Measurements from ENCODE around the gene CDC34. TPM values are rescaled to one million over a fixed set of nuclear protein-coding genes. Genes with fewer than 3 reads are reported as not detected.

CDC34 gene
- polyA plus RNA-seq, 2 of the 4 experiments (the other 2 are of a cell fraction) = 37.4 to 62.6 TPM

GRCh38 chr19:508204-509150 is 23.1 kb upstream of the CDC34 start:
- TF ChIP-seq EP300 (IDR thresholded peaks at IDR 0.05) = no peak
- TF ChIP-seq, protein P1, sequence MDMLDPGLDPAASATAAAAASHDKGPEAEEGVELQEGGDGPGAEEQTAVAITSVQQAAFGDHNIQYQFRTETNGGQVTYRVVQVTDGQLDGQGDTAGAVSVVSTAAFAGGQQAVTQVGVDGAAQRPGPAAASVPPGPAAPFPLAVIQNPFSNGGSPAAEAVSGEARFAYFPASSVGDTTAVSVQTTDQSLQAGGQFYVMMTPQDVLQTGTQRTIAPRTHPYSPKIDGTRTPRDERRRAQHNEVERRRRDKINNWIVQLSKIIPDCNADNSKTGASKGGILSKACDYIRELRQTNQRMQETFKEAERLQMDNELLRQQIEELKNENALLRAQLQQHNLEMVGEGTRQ (IDR thresholded peaks at IDR 0.05) = no peak
- no peak for TF ChIP-seq MYC (IDR thresholded peaks at IDR 0.05; ENCODE audit: borderline replicate concordance, low read length)
- TF ChIP-seq MAZ (IDR thresholded peaks at IDR 0.05; ENCODE audit: borderline replicate concordance, low read depth, low read length) = no peak
- TF ChIP-seq GATA3 (IDR thresholded peaks at IDR 0.05; ENCODE audit: borderline replicate concordance) = no peak
- peak overlapping the region; percentile 99 for H3K4me2 ChIP-seq
- ChIA-PET POLR2A (no interaction called here), CTCF (interaction anchor here (2.4 to 3.5 kb wide), 3 partner anchors 13 to 76 kb away, joined by 4 to 17 read pairs (median 16); partner anchors contain the start of genes CDC34 and MADCAM1)
- no peaks in the 10 kb centered on the region for H3K9me3 ChIP-seq
- whole genome bisulfite sequencing (ENCODE audit: missing lambda C conversion rate) = 64% methylated on average over 29 of the region's 32 CpGs
- H3K4me3 ChIP-seq = peak overlapping the region; percentile 99
- peaks cover 4% of the 10 kb centered on the region; the same call in 1 of the 3 replicates for H3K4me1 ChIP-seq
- FAIRE-seq (no peak), DNase-seq (ENCODE audit: low read depth in 1 of 2, low spot score in 1 of 2) (no peak), ATAC-seq (no peak)
- H3K27ac ChIP-seq = peak overlapping the region; percentile 99 to 100

DNA sequence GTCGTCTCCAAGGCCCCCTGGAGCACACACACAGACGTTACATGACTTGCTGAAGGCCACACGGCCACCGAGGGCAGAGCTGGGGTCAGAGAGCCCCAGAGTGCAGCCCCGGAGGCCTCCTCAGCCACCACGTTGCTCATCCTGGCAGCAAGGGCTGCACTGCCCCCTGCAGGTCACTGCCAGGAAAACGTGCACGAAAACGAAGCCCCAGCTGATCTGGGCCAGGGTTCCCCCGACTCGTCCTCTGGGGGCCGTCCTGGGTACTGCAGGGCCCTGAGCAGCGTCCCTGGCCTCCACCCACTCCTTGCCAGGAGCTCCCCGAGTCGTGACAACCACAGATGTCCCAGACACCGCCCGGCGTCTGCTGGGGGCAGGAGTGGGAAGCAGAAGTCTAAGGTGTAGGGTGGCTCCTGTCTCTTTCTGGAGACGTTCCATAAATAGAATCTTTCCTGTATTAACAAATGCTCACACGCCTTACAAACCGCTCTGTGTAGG is 20.9 kb upstream of the CDC34 start:
- Histone ChIP-seq H3K27ac (no peak overlapping the region), H3K4me3 (no peak overlapping the region), H3K9me3 (no peaks in the 10 kb centered on the region), H3K4me1 (peaks cover 4% of the 10 kb centered on the region; the same call in 1 of the 3 replicates), H3K4me2 (no peak overlapping the region)
- WGBS (ENCODE audit: missing lambda C conversion rate) = 61% methylated on average over 4 of the region's 21 CpGs
- ChIA-PET CTCF (interaction anchor here (0.7 to 3.5 kb wide), 18 partner anchors 10 to 224 kb away, joined by 3 to 42 read pairs (median 3); partner anchors contain the start of gene CDC34), POLR2A (interaction anchor here (0.7 to 1.4 kb wide), 2 partner anchors 13 to 21 kb away, joined by 3 to 4 read pairs; partner anchors contain the start of gene CDC34)
- DNase-seq (ENCODE audit: low read depth in 1 of 2, low spot score in 1 of 2) (peak; percentile 54 to 87), ATAC-seq (peak; percentile 14 to 52; a peak in 5 of 6 replicates), FAIRE-seq (no peak)
- no peak for TF ChIP-seq FOSL2 (IDR thresholded peaks at IDR 0.05)
- no peak for TF ChIP-seq FOSL2 (CRISPR knock-in tag; IDR thresholded peaks at IDR 0.05)
- no peak for TF ChIP-seq JUN (IDR thresholded peaks at IDR 0.05)
- TF ChIP-seq NFE2L2 (conservative IDR thresholded peaks at IDR 0.05; ENCODE audit: low read length) = no peak
- no peak for TF ChIP-seq HOXB5 (CRISPR knock-in tag; IDR thresholded peaks at IDR 0.05)
- TF ChIP-seq CEBPB (IDR thresholded peaks at IDR 0.05) = no peak
- TF ChIP-seq CHD4 (IDR thresholded peaks at IDR 0.05; ENCODE audit: borderline replicate concordance) = no peak
- TF ChIP-seq KDM5A (IDR thresholded peaks at IDR 0.05) = no peak
- no peak for TF ChIP-seq POLR2AphosphoS2 (conservative IDR thresholded peaks at IDR 0.05; ENCODE audit: low read length)
- TF ChIP-seq HMGXB4 (CRISPR knock-in tag; IDR thresholded peaks at IDR 0.05; ENCODE audit: borderline replicate concordance) = no peak
- TF ChIP-seq POLR2A (IDR thresholded peaks at IDR 0.05; ENCODE audit: low read length) = no peak
- TF ChIP-seq, protein P2, sequence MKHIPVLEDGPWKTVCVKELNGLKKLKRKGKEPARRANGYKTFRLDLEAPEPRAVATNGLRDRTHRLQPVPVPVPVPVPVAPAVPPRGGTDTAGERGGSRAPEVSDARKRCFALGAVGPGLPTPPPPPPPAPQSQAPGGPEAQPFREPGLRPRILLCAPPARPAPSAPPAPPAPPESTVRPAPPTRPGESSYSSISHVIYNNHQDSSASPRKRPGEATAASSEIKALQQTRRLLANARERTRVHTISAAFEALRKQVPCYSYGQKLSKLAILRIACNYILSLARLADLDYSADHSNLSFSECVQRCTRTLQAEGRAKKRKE (CRISPR knock-in tag; IDR thresholded peaks at IDR 0.05; ENCODE audit: low read depth) = no peak
- TF ChIP-seq EHF (CRISPR knock-in tag; IDR thresholded peaks at IDR 0.05) = no peak
- TF ChIP-seq NR3C1 (IDR thresholded peaks at IDR 0.05) = no peak
- TF ChIP-seq ZSCAN20 (CRISPR knock-in tag; IDR thresholded peaks at IDR 0.05) = no peak
- TF ChIP-seq KDM1A (IDR thresholded peaks at IDR 0.05; ENCODE audit: low read depth) = no peak
- peak; percentile 44 to 53 for TF ChIP-seq RAD21 (conservative IDR thresholded peaks at IDR 0.05 in 1 of 2, IDR thresholded peaks at IDR 0.05 in 1 of 2)
- TF ChIP-seq CTCF (IDR thresholded peaks at IDR 0.05) = peak; percentile 65
- TF ChIP-seq SMC3 (IDR thresholded peaks at IDR 0.05) = peak; percentile 15; the same call in 2 of the 3 replicates
- peak; percentile 69; the same call in 1 of the 2 replicates for TF ChIP-seq MYC (IDR thresholded peaks at IDR 0.05; ENCODE audit: borderline replicate concordance, low read length)
- TF ChIP-seq RNF2 (IDR thresholded peaks at IDR 0.05; ENCODE audit: borderline replicate concordance, low read depth) = no peak
- no peak for TF ChIP-seq HDAC2 (IDR thresholded peaks at IDR 0.05)
- no peak for TF ChIP-seq PBX3 (IDR thresholded peaks at IDR 0.05)
- no peak for TF ChIP-seq CHD2 (IDR thresholded peaks at IDR 0.05; ENCODE audit: low read length, partially characterized antibody)
- TF ChIP-seq, protein P3, sequence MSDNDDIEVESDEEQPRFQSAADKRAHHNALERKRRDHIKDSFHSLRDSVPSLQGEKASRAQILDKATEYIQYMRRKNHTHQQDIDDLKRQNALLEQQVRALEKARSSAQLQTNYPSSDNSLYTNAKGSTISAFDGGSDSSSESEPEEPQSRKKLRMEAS (IDR thresholded peaks at IDR 0.05) = peak; percentile 70
- no peak for TF ChIP-seq EP300 (IDR thresholded peaks at IDR 0.05)
